H1 (cell line): Measurements from ENCODE around the gene ROBO4. TPM values are rescaled to one million over a fixed set of nuclear protein-coding genes. Genes with fewer than 3 reads are reported as not detected.

Experiments
- CTCF ChIA-PET: fragments of 300-600 bp; sonication (Branson Sonifier 250); formaldehyde crosslinking; loops from one replicate; lab custom pipeline; 2021; ENCODE audit not compliant: partially characterized antibody; lab: Charles Lee
- POLR2A ChIA-PET: fragments of 300-600 bp; sonication (Branson Sonifier 250); formaldehyde crosslinking; loops from one replicate; lab custom pipeline; 2021; ENCODE audit warnings: inconsistent platforms; ENCODE audit not compliant: partially characterized antibody; lab: Charles Lee
- DNase-seq, 2 experiments: peaks; one replicate each; pipeline versions ENCODE4 v3.0.0 to v3.0.0-alpha.2; 2010 to 2022; ENCODE audit warnings: low spot score in 2 of 2, low read depth in 1 of 2, mixed read lengths in 1 of 2
- FAIRE-seq: peaks from 2 replicates; lab custom pipeline; 2011; peaks lifted over from hg19 to GRCh38; lab: Jason Lieb, UNC
- H2AFZ ChIP-seq: 2 replicates; pipeline ENCODE4 v1.8.1; 2012; ENCODE audit warnings: low read length, inconsistent platforms
- H2AK5ac ChIP-seq: 2 replicates; pipeline ENCODE4 v1.6.1; 2013; ENCODE audit warnings: low read depth, low read length
- H2BK120ac ChIP-seq: replicated peaks from 2 replicates; pipeline ENCODE3; 2013; ENCODE audit warnings: low read depth, low read length, inconsistent platforms
- H2BK12ac ChIP-seq: 2 replicates; pipeline ENCODE4 v1.6.1; 2013; ENCODE audit warnings: low read depth, low read length
- H2BK15ac ChIP-seq: 2 replicates; pipeline ENCODE4 v1.6.1; 2013; ENCODE audit warnings: low read length
- H2BK20ac ChIP-seq: 2 replicates; pipeline ENCODE4 v1.6.1; 2013; ENCODE audit warnings: low read length
- H2BK5ac ChIP-seq: 2 replicates; pipeline ENCODE4 v1.6.1; 2013; ENCODE audit warnings: low read depth, low read length
- H3K14ac ChIP-seq: 2 replicates; pipeline ENCODE4 v1.6.1; 2013; ENCODE audit warnings: inconsistent platforms; ENCODE audit not compliant: insufficient read length
- H3K18ac ChIP-seq: 2 replicates; pipeline ENCODE4 v1.6.1; 2013; ENCODE audit warnings: low read length; ENCODE audit errors: extremely low read depth
- H3K23ac ChIP-seq: 2 replicates; pipeline ENCODE4 v1.6.1; 2013; ENCODE audit warnings: inconsistent platforms; ENCODE audit not compliant: insufficient read length
- H3K23me2 ChIP-seq: 2 replicates; pipeline ENCODE4 v1.6.1; 2013; ENCODE audit warnings: low read depth, low read length
- H3K27ac ChIP-seq: 2 replicates; pipeline ENCODE4 v1.6.1; 2011; ENCODE audit warnings: low read depth, low read length, inconsistent platforms
- H3K27me3 ChIP-seq, 4 experiments: replicated peaks in 1 of 4; 1 replicate in 1 of 4; 2 replicates in 3 of 4; pipeline versions ENCODE4 v1.6.1 to v1.8.1; 2011 to 2013; ENCODE audit warnings: low read length in 3 of 4, mild to moderate bottlenecking in 3 of 4, inconsistent platforms in 2 of 4, mixed read lengths in 2 of 4, moderate library complexity in 1 of 4; ENCODE audit not compliant: control insufficient read depth in 3 of 4, insufficient read depth in 3 of 4; ENCODE audit errors: extremely low read depth in 1 of 4
- H3K36me3 ChIP-seq, 4 experiments: 2 replicates each; pipeline versions ENCODE4 v1.6.1 to v1.8.1; 2011 to 2013; ENCODE audit warnings: mild to moderate bottlenecking in 4 of 4, low read length in 3 of 4, moderate library complexity in 2 of 4, control low read depth in 1 of 4, inconsistent platforms in 1 of 4; ENCODE audit not compliant: insufficient read depth in 4 of 4, control insufficient read depth in 2 of 4
- H3K4ac ChIP-seq: replicated peaks from 2 replicates; pipeline ENCODE3; 2013; ENCODE audit warnings: low read length, low read depth, mixed read lengths, inconsistent platforms; ENCODE audit not compliant: insufficient read length
- H3K4me1 ChIP-seq, 4 experiments: replicated peaks in 1 of 4; 1 replicate in 1 of 4; 2 replicates in 3 of 4; pipeline versions ENCODE4 v1.6.1 to v1.8.1; 2011 to 2013; ENCODE audit warnings: low read length in 3 of 4, inconsistent platforms in 2 of 4, mixed read lengths in 1 of 4; ENCODE audit not compliant: insufficient read depth in 4 of 4, control insufficient read depth in 3 of 4
- H3K4me2 ChIP-seq, 2 experiments: 2 replicates each; pipeline versions ENCODE4 v1.6.1 to v1.8.1; 2011 to 2013; ENCODE audit warnings: low read depth in 2 of 2, low read length in 2 of 2, control low read depth in 1 of 2, inconsistent platforms in 1 of 2, mild to moderate bottlenecking in 1 of 2; ENCODE audit not compliant: insufficient read depth in 1 of 2
- H3K4me3 ChIP-seq, 4 experiments: fragments of 200-600, 300-600 bp in 1 of 4; sonication (generic), shearing (Covaris generic), sonication (Bioruptor Twin) in 1 of 4; 2 replicates each; pipeline versions ENCODE4 v1.5.1 to v1.8.1; 2011 to 2016; ENCODE audit warnings: low read length in 4 of 4, low read depth in 3 of 4, control low read depth in 2 of 4, inconsistent platforms in 2 of 4, mild to moderate bottlenecking in 2 of 4, mixed read lengths in 1 of 4, moderate library complexity in 1 of 4; ENCODE audit not compliant: insufficient read depth in 2 of 4; ENCODE audit errors: extremely low read depth in 1 of 4
- H3K56ac ChIP-seq: replicated peaks from 2 replicates; pipeline ENCODE3; 2013; ENCODE audit warnings: low read depth, mild to moderate bottlenecking, mixed read lengths, low read length, inconsistent platforms; ENCODE audit not compliant: insufficient read length
- H3K79me1 ChIP-seq: 2 replicates; pipeline ENCODE4 v1.6.1; 2013; ENCODE audit warnings: low read depth, low read length, control low read depth
- H3K79me2 ChIP-seq, 2 experiments: 2 replicates each; pipeline versions ENCODE4 v1.6.1 to v1.8.1; 2012 to 2013; ENCODE audit warnings: low read length in 2 of 2, mild to moderate bottlenecking in 2 of 2, inconsistent platforms in 1 of 2; ENCODE audit not compliant: insufficient read depth in 2 of 2, control insufficient read depth in 1 of 2
- H3K9ac ChIP-seq, 4 experiments: replicated peaks in 1 of 4; 1 replicate in 1 of 4; 2 replicates in 3 of 4; pipeline versions ENCODE4 v1.6.1 to v1.8.1; 2011 to 2013; ENCODE audit warnings: low read depth in 3 of 4, low read length in 3 of 4, control low read depth in 2 of 4, mild to moderate bottlenecking in 2 of 4, moderate library complexity in 2 of 4, inconsistent platforms in 1 of 4; ENCODE audit errors: extremely low read depth in 1 of 4
- H3K9me3 ChIP-seq, 2 experiments: 2 replicates each; pipeline versions ENCODE4 v1.6.1 to v1.8.1; 2012 to 2013; ENCODE audit warnings: mild to moderate bottlenecking in 2 of 2, moderate library complexity in 2 of 2, control low read depth in 1 of 2, inconsistent platforms in 1 of 2, low read depth in 1 of 2, low read length in 1 of 2, mixed read lengths in 1 of 2; ENCODE audit not compliant: insufficient read depth in 2 of 2
- H4K20me1 ChIP-seq, 2 experiments: replicated peaks in 1 of 2; 2 replicates each; pipeline versions ENCODE3 to v1.8.1; 2011 to 2013; ENCODE audit warnings: inconsistent platforms in 2 of 2, low read length in 2 of 2, mild to moderate bottlenecking in 1 of 2; ENCODE audit not compliant: insufficient read depth in 2 of 2, control insufficient read depth in 1 of 2
- H4K5ac ChIP-seq: 2 replicates; pipeline ENCODE4 v1.6.1; 2013; ENCODE audit warnings: low read length, low read depth, mixed read lengths, inconsistent platforms; ENCODE audit not compliant: insufficient read length
- H4K8ac ChIP-seq: 2 replicates; pipeline ENCODE4 v1.8.0; 2013; ENCODE audit warnings: mild to moderate bottlenecking, moderate library complexity, low read length, inconsistent platforms; ENCODE audit not compliant: insufficient read depth; ENCODE audit errors: extremely low read depth
- H4K91ac ChIP-seq: replicated peaks from 2 replicates; pipeline ENCODE3; 2013; ENCODE audit warnings: low read length, mixed read lengths, inconsistent platforms; ENCODE audit not compliant: insufficient read length
- SP1 ChIP-seq: IDR thresholded peaks from 2 replicates; pipeline ENCODE4 v1.6.1; 2011; ENCODE audit warnings: low read depth, low read length
- WGBS, 2 experiments: shearing (Covaris generic) in 1 of 2; methylation state at CpG; one replicate each; pipeline versions ENCODE4 v1.1.6 to v1.1.7; 2013 to 2015; ENCODE audit warnings: low lambda C conversion rate in 2 of 2, mixed read lengths in 2 of 2, inconsistent platforms in 1 of 2, low coverage in 1 of 2, missing lambda C conversion rate in 1 of 2; ENCODE audit not compliant: insufficient replicate concordance in 2 of 2, insufficient coverage in 1 of 2, insufficient read length in 1 of 2; ENCODE audit errors: extremely low coverage in 1 of 2, missing lambda C conversion rate in 1 of 2; 5-methylcytosine and 5-hydroxymethylcytosine counted together
- polyA plus RNA-seq, 7 experiments: library from polyadenylated mRNA; depleted of rRNA in 3 of 7; stranded (reverse) in 5 of 7; unstranded in 2 of 7; fragments of >200 nt in 5 of 7; fragments of 200-250 nt in 2 of 7; gene quantifications; 1 replicate in 5 of 7; 2 replicates in 1 of 7; 4 replicates in 1 of 7; pipeline versions ENCODE4 v1.2.1 to v1.2.3, GENCODE V29; 2011 to 2013; ENCODE audit warnings: missing spikeins in 2 of 7, mixed read lengths in 2 of 7
- total RNA-seq: library from RNA; stranded (reverse); fragmentation: NEBNext Ultra II Directional; extraction: Animal tissue kit (Norgen Biotek cat#: 25700); gene quantifications from 2 replicates; pipeline ENCODE4 v1.2.1, GENCODE V29; 2021
- TF ChIP-seq, protein P1 (sequence below): IDR thresholded peaks from 2 replicates; pipeline ENCODE4 v1.6.1; 2012; ENCODE audit warnings: inconsistent platforms

ROBO4 gene
- total and polyA plus RNA-seq, 2 of the 8 experiments (the other 6 are each of a cell fraction or from before 2014, with no cell fraction given), result 0.03 TPM; not detected in 1

DNA sequence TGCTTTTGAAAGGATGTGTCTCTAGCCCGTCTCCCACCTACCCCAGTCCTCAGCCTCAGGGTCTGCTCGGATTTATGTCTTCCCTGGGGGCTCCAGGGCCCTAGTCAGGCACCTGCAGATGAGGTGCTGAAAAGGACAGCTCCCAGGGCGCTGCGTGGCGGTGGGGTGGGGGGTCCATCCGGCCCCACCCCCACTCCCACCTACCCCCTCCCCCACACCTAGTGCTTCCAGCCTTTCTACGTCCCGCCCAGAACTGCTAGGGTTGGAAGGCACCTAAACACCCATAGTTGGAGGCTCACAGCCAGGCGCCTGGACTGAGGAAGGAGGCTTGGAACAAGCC, 33.9 kb downstream of the ROBO4 start:
- Histone ChIP-seq H3K27me3 (peaks cover 79 to 91% (median 85%) of the 10 kb centered on the region in 4 experiments), H4K91ac (no peak overlapping the region), H3K4ac (no peak overlapping the region), H2AFZ (no peak overlapping the region), H3K23me2 (peaks cover 4% of the 10 kb centered on the region; the same call in 1 of the 2 replicates), H2BK12ac (no peak overlapping the region), H3K79me2 (no peaks in the 10 kb centered on the region), H3K27ac (no peak overlapping the region), H4K5ac (no peak overlapping the region), H4K8ac (no peak overlapping the region), H4K20me1 (peaks cover 17 to 32% of the 10 kb centered on the region in 2 experiments), H2BK120ac (no peak overlapping the region), H3K18ac (no peak overlapping the region), H2AK5ac (no peak overlapping the region), H3K56ac (no peak overlapping the region), H3K9me3 (no peaks in the 10 kb centered on the region), H3K14ac (no peak overlapping the region), H3K36me3 (peaks cover 0 to 3% (median 0%) of the 10 kb centered on the region in 4 experiments; a peak in 1 of 8 replicates), H3K4me3 (no peak overlapping the region; a peak in 1 of 8 replicates), H2BK20ac (no peak overlapping the region), H3K4me1 (peaks cover 0 to 19% (median 15%) of the 10 kb centered on the region in 4 experiments; a peak in 6 of 7 replicates), H2BK5ac (no peak overlapping the region), H3K9ac (no peak overlapping the region), H2BK15ac (no peak overlapping the region), H3K23ac (no peak overlapping the region), H3K79me1 (no peaks in the 10 kb centered on the region), H3K4me2 (peak overlapping the region; percentile 58)
- 7% methylated on average over 6 of the region's 9 CpGs; no CpG with 5 or more reads in 1 of the 2 experiments for WGBS, 2 experiments
- TF ChIP-seq SP1, result no peak
- TF ChIP-seq, protein P1, sequence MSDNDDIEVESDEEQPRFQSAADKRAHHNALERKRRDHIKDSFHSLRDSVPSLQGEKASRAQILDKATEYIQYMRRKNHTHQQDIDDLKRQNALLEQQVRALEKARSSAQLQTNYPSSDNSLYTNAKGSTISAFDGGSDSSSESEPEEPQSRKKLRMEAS, result 0 out of 2 replicates have a peak, but pooled peaks have one; percentile 18
- DNase-seq, result no peak
- POLR2A ChIA-PET, result no interaction called here
- FAIRE-seq, result no peak
- CTCF ChIA-PET, result interaction anchor here (1.0 kb wide), 1 partner anchor 13 kb away, joined by 3 read pairs; no protein-coding TSS in a partner anchor
